DMS 273 (cell line): ENCODE measurements around the gene S100A1.
"Not testable (repeated sequence)": the region's sequence is repeated elsewhere in the genome, so short reads cannot be mapped to it uniquely, and the experiment has no call there.

ENCODE experiments used
- DNase-seq: peaks from one replicate; lab custom pipeline; 2025; ENCODE audit not compliant: unreplicated experiment; lab: John Stamatoyannopoulos, UW

The S100A1 gene

GRCh38 chr1:153629971-153630370 lies 1.7 kb downstream of the S100A1 start:
- DNase-seq: peak; percentile 51

GRCh38 chr1:153630384-153630783 lies 2.1 kb downstream of the S100A1 start:
- DNase-seq: no peak

- no peak for DNase-seq
Measured at GRCh38 chr1:153631047-153632022, 3.1 kb downstream of the S100A1 start.

GRCh38 chr1:153633161-153633753 lies 5.0 kb downstream of the S100A1 start:
- DNase-seq: no peak

- DNase-seq: peak; percentile 99
Measured at GRCh38 chr1:153633754-153634665, 5.8 kb downstream of the S100A1 start, which contains the start of gene CHTOP. Gene CHTOP (plus strand): TSS chr1:153634066. CDS start chr1:153636589, 2,523 bp downstream.

GRCh38 chr1:153635872-153636271 lies 7.6 kb downstream of the S100A1 start:
- DNase-seq: no peak

GRCh38 chr1:153636312-153636711 lies 8.1 kb downstream of the S100A1 start:
- DNase-seq: no peak

GRCh38 chr1:153638261-153638660 lies 10.0 kb downstream of the S100A1 start:
- DNase-seq: no peak

GRCh38 chr1:153639280-153639679 lies 11.0 kb downstream of the S100A1 start:
- DNase-seq: no peak

GRCh38 chr1:153640213-153640612 lies 12.0 kb downstream of the S100A1 start:
- DNase-seq: not testable (repeated sequence)

GRCh38 chr1:153640861-153641260 lies 12.6 kb downstream of the S100A1 start:
- no peak for DNase-seq

- DNase-seq: no peak
Measured at GRCh38 chr1:153642161-153642560, 13.9 kb downstream of the S100A1 start.

GRCh38 chr1:153643100-153643499 lies 14.9 kb downstream of the S100A1 start:
- DNase-seq: no peak

- no peak for DNase-seq
Measured at GRCh38 chr1:153643816-153644215, 15.6 kb downstream of the S100A1 start.

- no peak for DNase-seq
Measured at GRCh38 chr1:153646672-153647345, 18.6 kb downstream of the S100A1 start.

- no peak for DNase-seq
Measured at GRCh38 chr1:153647346-153647714, 19.1 kb downstream of the S100A1 start.

- no peak for DNase-seq
Measured at GRCh38 chr1:153648000-153648643, 19.9 kb downstream of the S100A1 start.

- no peak for DNase-seq
Measured at GRCh38 chr1:153649137-153649862, 21.1 kb downstream of the S100A1 start.

GRCh38 chr1:153649863-153650235 lies 21.6 kb downstream of the S100A1 start:
- peak; percentile 58 for DNase-seq
